Hematopoietic multipotent progenitor cell treated with erythropoietin and hydrocortisone succinate and interleukin-3 and kit ligand, for 15 days (in vitro differentiated cells): ENCODE measurements around the gene ROCK2.
"Not testable (repeated sequence)": the region's sequence is repeated elsewhere in the genome, so short reads cannot be mapped to it uniquely, and the experiment has no call there.

ENCODE experiments used
- DNase-seq: peaks from one replicate; pipeline ENCODE4 v3.0.0-alpha.2; 2015; ENCODE audit warnings: low spot score

The ROCK2 gene

DNA sequence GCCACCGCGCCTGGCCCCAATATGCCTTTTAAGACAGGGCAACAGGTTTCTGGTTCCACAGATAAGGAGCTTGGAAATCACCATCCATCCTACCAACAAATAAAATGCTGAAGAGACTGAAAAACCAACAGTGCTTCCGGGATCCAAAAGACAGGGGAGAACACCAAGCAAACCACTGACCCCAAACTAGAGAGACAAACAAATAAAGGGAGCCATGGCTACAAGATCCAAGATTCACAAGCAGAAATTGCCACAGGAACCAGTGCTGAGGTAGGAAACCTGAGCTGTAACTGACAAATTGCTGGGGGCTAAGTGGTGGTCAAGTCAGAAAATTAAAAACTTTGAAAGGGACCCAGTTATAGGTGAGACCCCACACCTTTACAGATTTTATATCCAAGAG is 76.5 kb downstream of the ROCK2 start:
- DNase-seq = no peak

- DNase-seq = no peak
These were observed 79.6 kb downstream of the ROCK2 start for GRCh38 chr2:11264818-11265217.

DNA sequence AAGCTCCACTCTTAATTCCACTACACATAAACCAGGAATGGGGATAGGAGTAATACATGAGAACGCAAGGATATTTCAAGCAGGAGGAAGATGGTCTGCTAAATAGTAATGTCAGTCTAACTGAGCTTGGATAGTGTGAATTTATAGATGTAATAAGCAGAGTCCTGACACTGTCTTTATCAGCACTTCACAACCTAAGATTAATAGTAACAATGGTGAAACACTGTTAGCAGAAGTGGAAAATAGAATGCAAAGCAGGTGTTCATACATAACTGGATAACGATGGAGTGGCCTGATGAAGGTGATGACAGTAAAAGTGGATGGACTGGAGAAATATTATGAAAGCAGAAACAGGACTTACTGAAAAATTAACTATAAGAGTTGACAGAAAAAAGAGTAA is 80.4 kb downstream of the ROCK2 start:
- no peak for DNase-seq

DNA sequence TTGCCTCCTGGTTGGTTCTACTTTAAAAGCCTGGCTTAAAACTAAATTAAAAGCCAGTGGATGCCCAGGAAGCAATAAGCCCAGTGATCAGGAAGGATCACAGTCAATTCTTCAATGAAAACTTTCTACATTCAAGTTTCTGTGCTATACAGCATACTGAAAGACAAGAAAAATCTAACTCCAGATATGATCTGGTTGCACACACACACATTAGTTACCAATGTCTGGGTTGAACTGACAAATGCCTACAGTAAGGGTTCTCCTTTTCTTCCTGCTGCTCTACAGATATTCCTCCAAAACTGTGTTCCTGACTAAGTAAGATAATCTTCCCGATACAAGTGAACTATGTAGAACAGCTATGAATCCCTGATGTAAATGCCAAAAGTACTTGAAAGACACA is 81.3 kb downstream of the ROCK2 start:
- DNase-seq = no peak

DNA sequence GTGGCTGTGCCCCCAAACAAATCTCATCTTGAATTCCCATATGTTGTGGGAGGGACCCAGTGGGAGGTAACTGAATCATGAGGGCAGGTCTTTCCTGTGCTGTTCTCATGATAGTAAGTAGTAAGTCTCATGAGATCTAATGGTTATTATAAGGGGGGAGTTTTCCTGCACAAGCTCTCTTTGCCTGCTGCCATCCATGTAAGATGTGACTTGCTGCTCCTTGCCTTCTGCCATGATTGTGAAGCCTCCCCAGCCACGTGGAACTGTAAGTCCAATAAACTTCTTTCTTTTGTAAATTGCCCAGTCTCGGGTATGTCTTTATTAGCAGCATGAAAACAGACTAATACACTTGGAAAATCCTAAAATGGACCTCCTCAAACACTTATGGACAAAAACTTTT is 82.0 kb downstream of the ROCK2 start:
- DNase-seq = not testable (repeated sequence)

- not testable (repeated sequence) for DNase-seq
These were observed 82.9 kb downstream of the ROCK2 start for GRCh38 chr2:11261564-11261963.

GRCh38 chr2:11260979-11261378 is 83.5 kb downstream of the ROCK2 start:
- DNase-seq = no peak

DNA sequence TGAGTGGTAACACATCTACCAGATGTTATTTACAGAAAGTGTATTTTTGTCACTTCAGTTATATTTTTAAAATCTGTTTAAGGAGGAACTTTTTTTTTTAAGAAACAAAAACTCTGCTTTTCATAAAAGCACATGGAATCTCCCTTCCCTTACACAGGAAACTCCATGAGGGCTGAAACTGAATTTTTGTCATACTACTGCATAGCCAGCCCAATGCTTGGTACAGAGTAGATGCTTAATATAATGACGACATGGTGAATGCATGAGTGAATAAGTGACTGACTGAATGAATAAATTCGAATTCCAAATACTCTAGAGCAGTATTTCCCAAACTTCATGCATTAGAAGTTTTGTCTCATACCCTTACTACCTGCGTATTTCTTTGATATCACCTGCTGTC is 86.5 kb downstream of the ROCK2 start:
- no peak for DNase-seq

DNA sequence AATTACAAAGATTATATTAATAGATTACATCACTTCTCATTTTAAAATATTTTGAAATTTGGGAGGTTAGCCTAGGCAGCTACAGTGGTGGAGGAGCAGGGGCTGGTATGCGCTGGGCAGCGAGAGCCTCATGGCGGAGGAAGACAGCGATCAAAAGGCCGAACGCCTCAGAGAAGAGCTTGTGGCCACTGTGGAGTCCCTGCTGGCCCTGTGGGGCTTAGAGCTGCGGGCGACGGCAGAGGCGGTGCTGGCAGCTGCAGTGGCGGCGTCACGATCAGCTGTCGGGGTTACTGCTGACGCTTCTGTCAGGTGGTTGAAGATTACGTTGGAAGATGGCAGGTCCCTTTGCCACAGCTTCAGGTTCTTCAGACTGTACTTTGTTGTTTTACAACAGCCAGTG is 87.4 kb downstream of the ROCK2 start:
- no peak for DNase-seq

- DNase-seq = no peak
These were observed 88.3 kb downstream of the ROCK2 start for GRCh38 chr2:11256166-11256565.

- DNase-seq = no peak
These were observed 90.3 kb downstream of the ROCK2 start for GRCh38 chr2:11254100-11254536.

- not testable (repeated sequence) for DNase-seq
These were observed 92.0 kb downstream of the ROCK2 start for GRCh38 chr2:11252458-11252857.

GRCh38 chr2:11250400-11251196 is 93.8 kb downstream of the ROCK2 start:
- DNase-seq = no peak

DNA sequence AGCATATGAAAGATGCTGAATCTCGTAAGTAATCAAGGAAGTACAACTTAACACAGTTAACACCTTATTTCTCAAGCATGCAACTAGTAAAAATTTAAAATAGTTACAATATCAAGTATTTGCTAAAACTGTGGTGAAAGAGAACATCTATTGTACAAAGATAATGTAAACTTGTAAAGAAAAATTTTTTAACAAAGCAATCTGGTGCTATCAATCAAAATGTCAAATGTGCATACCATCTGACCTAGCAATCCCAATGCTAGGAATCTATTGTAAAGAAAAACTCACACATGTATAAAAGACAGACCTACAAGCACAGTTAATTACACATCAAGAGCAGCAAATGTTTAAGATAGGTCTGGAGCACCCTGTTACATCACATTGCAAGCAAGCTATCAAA is 99.1 kb downstream of the ROCK2 start:
- DNase-seq = no peak

- no peak for DNase-seq
These were observed 100.2 kb downstream of the ROCK2 start for GRCh38 chr2:11244091-11244826.

DNA sequence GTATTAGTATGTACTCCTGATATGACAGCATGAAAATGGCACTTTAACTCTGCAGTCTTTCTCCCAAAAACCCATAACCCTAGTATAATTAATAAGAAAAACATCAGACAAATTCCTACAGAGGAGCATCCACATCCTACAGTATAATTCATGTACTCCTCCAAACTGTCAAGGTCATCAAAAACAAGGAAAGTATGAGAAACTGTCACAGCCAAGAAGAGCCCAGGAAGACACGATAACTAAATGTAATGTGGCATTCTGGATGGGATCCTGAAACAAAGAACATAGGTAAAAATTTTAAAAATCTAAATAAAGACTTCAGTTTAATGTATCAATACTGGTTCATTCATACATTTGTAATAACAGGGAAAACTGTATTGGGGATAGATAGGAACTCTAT is 100.9 kb downstream of the ROCK2 start:
- no peak for DNase-seq

DNA sequence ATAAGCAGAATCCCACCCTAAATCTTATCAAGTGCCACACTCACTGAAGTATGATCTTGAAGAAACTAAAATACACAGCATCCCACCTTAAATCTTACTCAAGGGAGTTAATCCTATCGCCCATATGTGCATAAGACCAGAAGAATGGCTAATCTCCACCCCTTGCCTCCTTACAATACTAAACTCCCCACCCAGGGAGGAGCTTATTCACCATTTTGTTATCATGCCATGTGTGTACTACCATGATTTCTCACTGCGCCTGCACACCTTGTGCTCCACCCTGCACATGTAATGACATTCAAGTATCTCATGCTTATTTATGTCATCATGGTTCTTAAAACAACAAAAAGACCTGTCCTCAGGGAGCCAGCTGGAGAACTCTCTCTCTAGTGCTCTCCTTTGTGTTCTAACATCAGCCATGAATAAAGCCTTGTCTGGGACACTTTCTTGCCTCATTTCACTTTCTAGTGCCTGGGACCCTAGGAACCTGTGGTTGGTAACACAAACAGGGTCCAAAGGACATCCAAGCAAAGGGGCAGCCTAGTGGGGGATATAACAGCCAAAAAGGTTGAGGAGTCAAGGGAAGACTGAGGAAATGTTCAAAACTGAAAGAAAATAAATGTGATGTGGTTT is 101.8 kb downstream of the ROCK2 start:
- DNase-seq = no peak

DNA sequence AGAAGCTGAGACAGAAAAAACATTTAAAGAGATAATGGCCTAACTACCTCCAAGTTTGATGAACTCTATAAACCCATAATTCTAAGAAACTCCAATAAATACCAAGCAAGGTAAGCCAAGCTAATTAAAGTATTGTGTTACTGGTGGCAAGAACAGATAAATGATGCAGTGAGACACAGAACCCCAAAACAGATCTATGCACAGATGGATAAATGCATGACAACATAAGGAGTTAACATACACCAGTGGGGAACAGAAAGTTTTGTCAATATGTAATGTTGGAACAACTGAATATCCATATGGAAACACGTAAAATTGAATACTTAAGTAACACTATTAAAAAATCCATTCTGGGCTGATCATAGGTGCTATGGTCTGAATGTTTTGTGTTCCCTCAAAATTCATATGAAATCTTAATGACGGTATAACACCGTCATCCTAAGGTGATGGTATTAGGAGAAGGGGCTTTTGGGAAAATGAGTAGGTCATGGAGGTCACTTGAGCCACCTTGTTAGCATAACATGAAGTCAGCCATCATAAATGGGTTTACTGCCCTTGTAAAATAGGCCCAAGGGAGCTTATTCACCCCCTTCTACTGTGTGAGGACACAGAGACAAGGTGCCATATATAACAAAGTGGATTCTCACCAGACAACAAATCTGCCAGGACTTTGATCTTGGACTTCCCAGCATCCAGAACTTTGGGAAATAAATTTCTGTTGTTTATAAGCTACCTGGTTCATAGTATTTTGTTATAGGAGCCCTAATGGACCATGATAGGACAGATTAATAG is 102.8 kb downstream of the ROCK2 start:
- DNase-seq = no peak

- no peak for DNase-seq
These were observed 104.6 kb downstream of the ROCK2 start for GRCh38 chr2:11239666-11240462.

DNA sequence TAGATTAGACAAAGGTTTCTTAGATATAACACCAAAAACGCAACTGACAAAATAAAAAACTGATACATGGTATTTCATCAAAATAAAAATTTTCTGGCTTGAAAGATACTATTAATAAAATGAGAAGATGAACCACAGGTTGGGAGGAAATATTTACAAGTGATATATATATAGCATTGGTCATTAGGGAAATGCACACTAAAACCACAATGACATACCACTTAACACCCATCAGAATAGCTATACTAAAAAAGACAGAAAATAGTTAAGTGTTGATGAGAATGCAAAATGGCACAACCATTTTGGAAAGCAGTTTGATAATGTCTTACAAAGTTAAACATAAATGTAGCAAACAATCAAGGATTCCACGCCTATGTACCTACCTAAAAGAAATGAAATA is 105.3 kb downstream of the ROCK2 start:
- no peak for DNase-seq

DNA sequence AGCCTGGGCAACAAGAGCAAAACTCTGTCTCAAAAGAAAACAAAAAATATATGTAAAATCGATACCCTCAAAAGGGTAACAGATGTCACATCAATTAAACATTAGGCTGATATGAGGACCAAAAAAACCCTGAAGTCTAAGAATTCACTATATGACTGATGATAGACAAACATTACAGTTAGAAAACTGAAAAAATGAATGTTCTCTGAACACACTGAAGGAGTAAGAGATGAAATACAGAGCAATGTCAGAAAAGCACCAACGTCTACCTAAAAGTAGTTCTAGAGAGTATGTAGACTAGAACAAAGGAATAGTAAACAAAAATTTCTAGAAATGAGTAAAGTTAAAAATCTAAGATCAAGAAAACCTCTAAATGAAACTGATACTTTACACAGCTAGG is 107.3 kb downstream of the ROCK2 start:
- DNase-seq = no peak
